GM18507 (cell line): ENCODE results near the gene KBTBD7.

Experiments used
- DNase-seq: peaks from one replicate; pipeline ENCODE4 v3.0.0; 2011; ENCODE audit warnings: low read depth; ENCODE audit not compliant: insufficient read length; ENCODE audit errors: extremely low spot score
- FAIRE-seq: peaks from 2 replicates; lab custom pipeline; 2011; peaks lifted over from hg19 to GRCh38; lab: Jason Lieb, UNC

The KBTBD7 gene

GRCh38 chr13:41145136-41145908 lies 49.0 kb downstream of the KBTBD7 start:
- FAIRE-seq (no peak), DNase-seq (no peak)

GRCh38 chr13:41144576-41144975 lies 49.8 kb downstream of the KBTBD7 start:
- DNase-seq (no peak), FAIRE-seq (no peak)
